HUDEP-2 (cell line): Measurements from ENCODE around the gene RNF32.

Experiments
- DNase-seq, 76 experiments: peaks; one replicate each; lab custom pipeline; 2025; ENCODE audit not compliant: unreplicated experiment in 76 of 76; lab: John Stamatoyannopoulos, UW

RNF32 gene

DNA sequence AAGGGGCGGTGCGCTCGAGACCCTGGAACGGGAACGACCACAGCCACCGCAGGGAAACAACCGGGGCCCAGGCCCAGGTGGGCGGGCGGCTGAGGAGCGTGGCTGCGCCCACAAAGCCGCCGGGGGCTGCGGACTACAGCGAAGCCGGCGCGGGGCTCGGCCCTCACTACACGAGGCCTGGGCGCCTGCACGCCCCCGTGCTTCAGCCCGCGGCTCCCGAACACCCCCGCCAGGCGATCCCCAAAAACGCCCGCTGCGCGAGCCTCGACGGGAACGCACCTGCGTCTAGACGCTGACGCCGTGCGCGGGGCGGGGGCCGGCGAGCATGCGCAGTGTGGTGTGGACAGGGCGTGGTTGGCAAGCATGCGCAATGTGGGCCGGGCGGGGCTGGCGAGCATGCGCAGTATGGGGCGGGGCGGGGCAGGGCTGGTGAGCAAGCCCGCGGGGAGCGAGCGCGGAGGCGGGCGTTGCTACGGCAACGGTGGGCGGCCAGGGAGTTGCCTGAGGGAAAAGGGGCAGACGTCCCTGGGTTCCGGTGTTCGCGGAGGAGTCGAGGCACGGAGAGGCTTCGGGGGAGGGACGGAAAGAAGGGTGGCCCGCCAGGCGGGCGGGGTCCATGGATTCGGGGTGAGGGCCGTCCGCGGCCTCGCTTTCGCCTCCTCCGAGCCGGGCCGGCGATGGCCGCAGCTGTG is at the start of gene RNF32:
Gene RNF32, plus strand, starts transcription at position 518 of the 692 bp plus-strand sequence. CDS start 3,104 bp downstream, outside the sequence.
- DNase-seq: peak; percentile 33 to 99 (median 95)

DNA sequence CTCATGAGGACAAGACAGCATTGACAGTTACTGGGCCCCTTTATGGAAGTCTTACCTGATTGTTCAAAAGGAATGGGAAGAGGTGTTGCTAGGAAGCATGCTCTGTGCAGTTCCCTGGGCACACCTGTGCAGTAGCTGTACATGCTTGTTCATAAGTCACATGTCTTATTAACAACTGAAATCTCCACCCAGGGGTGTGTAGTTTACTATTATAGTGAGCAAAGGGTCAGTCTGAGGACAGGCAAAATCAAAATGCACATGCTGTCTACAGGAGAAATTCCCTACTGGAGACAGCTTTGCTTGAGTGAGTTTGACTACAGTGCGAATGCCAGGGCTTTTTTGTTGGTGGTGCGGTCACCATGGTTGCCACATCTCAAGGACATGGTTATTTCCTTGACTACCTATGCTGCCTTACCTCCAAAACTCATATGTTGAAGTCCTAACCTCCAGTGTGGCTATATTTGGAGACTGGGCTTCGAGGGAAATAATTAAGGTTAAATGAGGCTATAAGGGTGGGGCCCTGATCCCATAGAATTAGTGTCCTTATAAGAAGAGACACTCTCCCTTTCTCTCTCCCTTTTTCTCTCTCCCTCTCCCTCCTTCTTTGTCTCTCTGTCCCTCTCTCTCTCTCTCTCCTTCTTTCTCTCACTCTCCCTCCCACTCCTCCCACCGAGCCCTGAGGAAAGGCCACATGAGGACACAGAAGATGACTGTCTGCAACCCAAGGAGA is 48.3 kb upstream of the RNF32 start:
- DNase-seq: no peak

DNA sequence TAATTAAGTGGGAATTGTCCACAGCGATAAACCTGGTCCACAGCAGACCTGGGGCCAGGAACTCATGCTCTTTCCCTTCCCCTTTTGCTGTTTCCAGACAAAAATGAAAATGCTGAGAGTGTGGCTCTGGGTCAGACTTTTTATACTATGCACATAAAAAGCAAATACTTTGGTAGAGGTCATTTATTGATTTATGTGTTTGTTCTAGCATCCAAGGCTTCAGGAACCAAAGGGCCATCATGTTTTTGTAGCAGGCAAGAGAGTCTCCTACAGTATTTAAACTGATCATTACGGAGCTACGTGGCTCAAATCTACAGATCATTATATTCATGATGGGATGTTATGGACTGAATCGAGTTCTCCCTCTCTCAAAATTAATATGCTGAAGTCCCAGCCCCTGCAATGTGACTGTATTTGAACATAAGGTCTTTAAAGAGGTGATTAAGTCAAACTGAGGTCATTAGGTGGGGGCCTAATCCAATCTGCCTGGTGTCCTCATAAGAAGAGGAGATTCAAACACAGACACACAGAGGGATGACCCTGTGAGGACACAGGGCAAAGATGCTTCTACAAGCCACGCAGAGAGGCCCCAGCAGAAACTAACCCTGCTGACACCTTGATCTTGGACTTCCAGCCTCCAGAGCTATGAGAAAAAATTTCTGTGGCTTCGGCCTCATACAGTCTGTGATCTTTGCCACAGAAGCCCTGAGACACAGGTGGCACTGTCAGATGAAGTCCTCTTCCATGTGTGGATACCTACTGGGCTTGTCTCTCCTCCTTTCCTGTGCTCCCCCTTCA is 46.1 kb upstream of the RNF32 start:
- no peak for DNase-seq

DNA sequence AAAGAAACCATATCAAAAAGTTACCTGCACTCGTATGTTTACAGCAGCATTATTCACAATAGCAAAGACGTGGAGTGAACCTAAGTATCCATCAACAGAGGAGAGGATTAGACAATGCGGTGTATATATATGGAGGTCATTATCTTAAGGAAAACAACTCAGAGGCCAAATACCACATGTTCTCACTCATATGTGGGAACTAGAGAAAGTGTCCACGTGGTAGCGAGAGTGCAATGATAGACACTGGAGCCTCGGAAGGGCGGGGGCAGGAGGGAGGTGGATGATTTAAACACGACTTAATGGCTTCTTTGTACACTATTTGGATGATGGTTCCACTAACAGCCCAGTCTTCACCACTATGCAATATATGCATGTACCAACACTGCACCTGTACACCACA is 40.1 kb upstream of the RNF32 start:
- DNase-seq: no peak

DNA sequence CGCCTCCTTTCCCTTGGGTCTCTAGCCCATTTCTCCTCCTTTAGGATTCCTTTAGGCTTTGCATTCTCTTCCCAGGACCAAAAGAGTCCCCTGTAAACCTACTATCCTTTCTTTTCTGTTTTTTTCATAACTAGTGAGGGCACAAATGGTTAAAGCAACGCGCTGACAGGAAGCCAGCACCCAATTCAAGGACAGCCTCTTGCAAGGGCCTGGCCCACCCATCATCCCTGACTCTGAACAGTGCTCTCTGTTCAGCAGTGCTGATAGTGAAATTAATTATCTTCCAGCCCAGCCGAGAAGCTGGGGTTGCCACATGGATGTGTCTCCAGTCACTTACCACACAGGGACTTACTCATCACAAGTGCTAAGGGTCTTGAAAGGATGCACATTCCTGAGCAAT is 38.3 kb upstream of the RNF32 start:
- DNase-seq: no peak

DNA sequence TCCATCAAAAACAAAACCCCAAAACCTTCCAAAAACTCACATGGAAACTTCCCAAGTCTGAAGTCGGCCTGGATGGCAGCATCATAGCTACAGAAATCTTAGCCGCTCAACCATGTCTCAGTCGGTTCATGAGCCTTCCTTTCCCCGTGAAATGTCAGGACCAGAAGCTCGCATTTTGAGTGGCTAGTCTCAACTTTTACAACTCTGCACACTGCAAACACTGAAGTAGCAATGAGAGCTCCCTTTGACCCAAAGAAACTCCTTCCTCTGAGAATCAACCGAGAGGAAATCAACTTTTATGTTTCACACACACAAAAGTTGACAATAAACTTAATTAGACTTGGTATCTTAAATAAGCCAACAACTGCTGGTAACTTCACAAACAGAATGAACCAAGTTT is 37.6 kb upstream of the RNF32 start:
- DNase-seq: no peak

DNA sequence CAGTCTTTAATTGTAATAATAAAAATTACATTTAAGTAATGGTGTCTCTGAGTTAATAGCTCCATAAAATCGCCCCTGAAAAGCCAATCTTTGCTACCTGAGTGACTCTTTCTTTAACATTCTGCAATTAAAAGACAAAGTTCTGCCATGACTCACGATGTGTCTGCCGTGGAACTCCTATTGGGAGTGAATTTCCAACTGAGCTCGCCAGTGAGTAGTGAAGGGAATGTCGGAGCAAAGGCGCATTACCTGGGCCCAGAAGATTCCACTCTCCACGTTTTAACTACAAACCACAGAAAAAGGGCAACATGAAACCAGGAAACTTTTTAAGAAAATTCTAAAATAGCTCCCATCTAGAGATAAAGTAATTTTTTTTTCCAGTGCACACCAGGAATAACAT is 36.9 kb upstream of the RNF32 start:
- DNase-seq: no peak

DNA sequence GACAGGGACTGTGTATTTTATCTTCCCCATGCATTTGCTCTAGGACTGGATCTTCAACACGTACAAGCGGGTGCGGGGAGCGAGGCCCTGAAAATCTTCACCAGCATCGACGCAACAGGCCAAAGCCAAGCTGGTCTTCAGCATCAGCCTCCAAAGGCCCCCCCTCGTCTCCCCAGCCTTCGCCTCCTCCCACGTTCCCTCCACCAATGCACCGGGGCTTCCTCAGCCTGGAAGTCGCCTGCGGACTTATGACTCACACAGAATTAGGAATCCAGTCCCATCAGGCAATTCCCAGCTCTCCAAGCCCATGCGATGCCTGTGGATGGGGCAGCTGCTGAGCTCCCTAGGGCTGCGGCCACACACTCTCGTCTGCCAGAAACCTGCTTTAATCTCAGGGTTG is 36.3 kb upstream of the RNF32 start:
- no peak for DNase-seq

DNA sequence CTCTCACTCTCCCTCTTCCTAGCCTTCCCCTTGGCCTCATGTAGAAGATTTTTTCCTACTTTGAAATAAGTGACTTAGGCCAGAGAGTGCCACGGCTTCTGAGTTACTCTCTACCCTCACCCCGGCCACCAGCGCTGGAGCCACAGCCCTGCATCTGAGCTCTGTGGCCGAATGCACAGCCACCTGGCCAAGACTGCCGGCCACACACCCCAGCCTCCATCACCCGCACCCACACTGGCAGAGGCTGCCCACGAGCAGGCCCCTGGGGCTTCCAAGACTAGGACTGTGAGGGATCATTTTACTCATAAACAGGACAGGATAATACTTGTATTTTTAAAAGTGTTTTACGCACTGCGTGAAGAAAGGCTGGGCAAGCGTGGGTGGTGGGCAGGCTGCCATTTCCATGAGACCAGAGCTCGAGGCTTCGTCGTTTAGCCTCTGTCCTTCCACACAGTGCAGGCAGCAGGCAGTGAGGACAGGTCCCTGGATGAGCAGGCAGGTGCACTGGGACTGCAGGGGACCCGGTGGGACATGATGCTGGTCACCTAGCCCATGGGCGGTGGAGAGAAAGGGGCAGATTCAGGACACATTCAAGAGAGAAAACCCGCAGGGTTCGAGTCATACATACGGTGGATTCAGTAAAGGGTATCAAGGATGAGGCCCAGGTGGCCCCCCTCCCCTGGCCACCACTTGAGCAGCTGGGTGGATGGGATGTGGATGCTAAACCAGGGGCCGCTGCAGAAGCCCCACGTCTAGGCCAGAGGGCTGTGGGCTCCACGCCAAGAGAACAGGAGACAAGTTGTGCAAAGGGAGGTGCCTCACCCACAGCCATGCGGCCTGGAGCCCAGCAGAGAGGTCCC is 35.5 kb upstream of the RNF32 start:
- DNase-seq: no peak

DNA sequence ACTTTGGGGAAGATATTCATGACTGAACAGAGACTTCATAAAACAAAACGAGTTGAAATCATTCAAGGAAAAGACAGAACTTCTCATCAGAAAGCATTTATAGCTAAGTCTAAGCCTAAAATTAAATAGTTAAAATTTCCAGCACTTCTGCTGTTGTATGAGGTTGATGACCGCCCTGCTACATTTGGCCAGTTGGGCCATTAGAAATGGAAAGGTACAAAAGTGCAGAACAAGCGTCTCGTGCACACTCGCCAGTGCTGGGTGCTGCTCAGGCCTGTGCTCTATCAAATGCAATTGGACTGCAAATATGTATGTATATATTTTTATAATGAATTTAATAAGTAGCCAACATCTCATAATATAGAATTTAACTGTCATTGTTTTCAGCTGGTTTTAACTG is 34.4 kb upstream of the RNF32 start:
- DNase-seq: no peak

DNA sequence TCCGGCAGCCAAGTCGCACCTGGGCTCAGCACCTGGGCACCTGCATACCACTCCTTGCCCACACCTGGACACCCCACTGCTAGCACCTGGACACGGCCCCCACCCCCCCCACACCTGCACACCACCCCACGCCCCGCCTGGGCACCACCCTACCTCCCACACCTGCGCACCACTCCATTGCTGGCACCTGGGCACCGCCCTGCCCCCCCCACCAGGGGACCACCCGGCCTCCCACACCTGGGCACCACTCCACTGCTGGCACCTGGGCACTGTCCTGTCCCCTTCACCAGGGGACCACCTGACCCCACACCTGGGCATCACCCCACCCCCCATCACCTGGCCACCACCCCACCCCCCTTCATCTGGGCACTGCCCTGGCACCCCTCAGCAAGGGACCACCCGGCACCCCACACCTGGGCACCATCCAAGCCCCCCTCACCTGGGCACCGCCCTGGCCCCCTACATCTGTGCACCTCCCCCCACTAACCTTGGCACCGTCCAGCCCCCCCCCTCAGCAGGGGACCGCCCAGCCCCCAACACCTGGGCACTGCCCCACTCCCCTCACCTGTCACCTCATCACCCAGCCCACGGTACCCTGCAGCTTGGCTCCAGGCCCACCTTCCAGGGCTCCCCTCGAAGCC is 33.8 kb upstream of the RNF32 start:
- DNase-seq: no peak

DNA sequence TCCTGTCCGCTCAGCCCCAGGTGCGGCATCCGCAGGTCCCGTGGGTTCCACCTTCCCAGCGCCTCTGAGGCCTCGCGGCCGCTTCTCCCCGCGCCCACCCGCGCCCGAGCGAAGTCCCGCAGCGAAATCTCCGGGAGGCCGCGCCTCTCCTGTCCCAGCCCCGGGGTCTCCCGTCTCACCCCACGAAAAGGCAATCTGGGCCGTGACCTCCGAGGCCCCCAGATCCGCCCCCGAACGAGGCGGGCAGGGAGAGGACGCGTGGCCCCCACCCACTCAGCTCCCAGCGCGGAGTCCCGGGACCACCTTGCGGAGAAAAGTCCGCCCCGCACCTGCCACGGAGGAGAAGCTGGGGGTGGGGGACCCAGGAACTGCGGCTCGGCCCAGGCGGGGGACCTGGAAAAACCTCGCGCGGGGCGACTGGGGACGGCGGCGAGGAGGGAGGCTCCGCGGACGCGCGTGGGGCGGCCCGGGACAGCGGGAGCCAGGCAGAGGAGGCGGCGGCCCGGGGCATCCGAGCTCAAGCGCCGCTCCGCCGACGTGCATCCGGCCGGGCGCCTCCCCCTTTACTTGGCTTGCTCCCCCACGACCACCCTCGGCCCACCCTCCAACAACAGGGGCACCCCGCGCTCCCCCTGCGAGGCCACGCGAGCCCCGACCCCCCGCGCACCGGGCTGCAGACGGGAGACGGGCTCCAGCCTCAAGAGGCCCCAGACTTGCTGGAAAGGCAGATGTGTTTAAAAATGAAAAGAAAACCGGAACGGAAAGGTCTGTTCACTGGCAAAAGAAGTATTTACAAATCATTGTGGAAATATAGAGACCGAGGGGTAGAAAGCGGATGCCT is 33.0 kb upstream of the RNF32 start:
- no peak for DNase-seq

DNA sequence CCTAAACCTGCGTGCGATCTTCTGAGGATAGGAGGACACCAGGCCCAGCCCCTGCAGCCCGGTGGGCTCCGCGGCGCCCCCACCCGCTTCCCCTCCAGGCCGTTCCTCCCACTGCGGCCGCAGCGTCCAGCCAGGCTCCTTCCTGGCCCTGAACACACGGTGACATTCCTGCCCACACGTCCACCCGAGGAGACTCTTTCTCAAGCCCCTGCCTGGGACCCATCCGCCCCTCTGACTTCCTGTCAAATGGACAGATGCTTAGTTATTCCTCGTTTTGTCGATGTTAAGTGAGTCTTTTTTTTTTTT is 32.4 kb upstream of the RNF32 start:
- no peak for DNase-seq

DNA sequence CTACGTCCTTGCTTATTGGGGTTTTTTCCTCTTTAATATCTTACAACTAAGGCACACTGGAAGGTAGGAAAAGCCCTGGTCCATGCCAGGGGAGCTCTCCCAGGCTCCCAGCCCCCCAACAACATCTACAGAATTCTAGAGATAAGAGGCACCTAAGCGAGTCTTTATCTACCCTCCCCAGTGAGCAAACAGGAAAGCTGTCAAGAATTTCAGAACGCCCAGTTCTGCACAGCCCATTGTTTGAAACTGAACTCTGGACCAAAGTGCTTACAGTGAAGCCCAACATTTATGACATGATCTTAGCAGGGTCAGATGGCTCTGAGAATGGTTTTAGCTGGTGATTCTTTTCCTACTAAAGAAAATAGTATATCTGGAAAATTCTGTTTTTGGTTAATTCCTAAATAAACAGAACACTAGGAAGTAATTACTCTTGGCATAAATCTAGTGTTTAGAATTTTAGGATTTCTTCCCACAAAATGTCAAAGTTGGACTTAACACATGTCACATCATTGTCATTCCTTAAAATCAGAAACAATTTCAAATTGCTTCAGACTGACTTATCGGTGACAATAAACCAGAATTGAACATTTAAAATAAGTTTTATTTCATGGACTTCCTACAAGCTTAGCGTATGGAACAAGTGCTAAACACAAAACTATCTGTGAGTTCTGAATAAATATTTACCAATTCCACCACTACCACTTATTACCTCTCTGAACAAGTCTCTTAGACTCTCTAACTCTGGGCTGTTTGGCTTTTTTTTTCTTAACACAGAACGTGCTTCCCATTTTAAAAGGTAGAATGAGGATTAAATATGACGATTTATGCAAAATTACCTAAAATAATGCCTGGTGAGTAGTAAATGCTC is 31.3 kb upstream of the RNF32 start:
- peak in 27 of 76 experiments; percentile 1 to 44 (median 11) for DNase-seq

DNA sequence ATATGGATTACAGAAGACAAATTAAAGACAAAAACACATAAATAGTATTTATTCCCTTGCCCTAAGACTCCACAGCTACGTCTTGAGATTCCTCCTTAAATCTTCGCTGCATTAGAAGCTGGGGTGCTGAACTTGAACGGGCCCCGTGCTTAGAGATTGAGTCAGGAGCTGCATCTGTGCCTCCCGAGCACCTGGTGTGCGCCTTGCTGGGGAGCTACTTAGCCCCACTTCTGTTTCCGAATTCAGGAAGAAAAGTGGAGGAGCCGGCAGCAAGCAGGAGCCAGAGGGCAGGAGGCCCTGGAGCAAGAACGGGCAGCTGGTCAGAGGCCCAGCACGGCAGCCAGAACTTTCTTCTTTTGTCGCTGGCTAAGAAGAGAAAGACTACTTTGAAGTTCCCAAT is 30.4 kb upstream of the RNF32 start:
- DNase-seq: no peak

DNA sequence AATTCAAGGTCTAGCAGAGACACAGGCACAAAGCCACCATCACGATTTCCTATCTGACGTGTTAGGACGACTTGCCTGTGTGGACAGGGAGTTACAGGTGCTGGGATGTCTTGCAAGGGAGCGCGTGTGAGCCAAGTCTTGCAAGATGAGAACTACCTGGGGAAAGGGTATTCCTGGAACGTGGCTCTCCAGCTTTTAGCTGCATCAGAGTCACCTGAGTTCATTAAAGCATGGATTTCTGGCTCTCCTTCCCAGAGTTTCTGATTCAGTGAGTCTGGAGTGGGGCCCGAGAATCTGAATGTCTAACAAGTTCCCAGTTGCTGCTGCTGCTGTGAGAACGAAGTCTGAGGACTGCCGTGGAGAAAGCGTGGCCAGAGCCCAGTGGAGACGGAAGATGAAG is 30.0 kb upstream of the RNF32 start:
- no peak for DNase-seq

DNA sequence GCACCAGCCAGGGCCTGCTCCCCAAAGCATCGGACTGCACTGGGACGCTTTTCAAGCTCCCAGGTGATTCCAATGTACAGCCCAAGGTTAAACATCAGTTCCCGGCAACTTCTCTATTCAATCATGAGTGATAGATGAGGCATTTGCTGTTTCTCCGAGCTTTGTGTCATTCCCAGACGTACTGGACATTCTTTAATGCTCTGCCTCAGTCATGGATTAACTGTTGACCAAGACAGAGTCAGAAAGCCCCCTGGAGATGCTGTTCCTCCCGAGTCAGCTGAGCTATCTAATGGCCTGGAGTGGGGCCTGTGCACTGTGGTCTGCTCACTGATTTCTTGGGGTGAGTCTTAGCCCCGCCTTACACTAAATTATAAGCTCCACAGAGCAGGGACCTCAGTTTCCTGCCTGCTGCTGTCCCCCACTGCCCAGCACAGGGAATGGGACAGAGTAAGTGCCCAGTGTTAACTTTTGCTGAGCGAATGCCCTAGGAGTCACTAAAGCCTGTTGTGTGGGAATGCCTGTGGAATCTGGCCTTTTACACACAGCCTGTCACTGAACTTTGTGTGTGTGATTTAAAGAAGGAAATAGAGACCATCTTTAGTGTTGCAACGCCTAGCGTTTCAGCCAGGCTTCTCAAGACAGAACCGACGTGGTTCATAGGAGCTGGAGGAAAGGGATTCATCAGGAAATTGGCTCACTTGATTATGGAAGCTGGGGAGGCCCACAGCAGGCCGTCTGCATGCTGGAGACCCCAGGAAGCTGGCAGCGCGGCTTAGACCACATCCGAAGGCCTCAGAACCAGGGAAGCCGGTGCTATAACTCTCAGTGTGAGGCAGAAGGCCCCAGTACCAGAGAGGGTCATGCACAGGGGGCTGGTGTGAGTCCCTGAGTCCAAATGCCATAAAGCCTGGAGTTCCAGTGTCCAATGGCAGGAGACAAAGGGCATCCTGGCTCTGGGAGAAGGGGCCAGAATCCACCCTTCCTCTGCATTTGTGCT is 29.3 kb upstream of the RNF32 start:
- no peak for DNase-seq
